WI38 (cell line): ENCODE measurements around the gene SLC49A4.

Experiments
- H3K4me3 ChIP-seq: 2 replicates; pipeline ENCODE4 v1.5.1; 2011; ENCODE audit warnings: low read depth, mild to moderate bottlenecking, control low read depth, low read length
- TF ChIP-seq, protein P1 (sequence below): IDR thresholded peaks from 2 replicates; pipeline ENCODE4 v1.5.1; 2012; ENCODE audit warnings: low read depth, mild to moderate bottlenecking, control low read depth, low read length

The SLC49A4 gene

DNA sequence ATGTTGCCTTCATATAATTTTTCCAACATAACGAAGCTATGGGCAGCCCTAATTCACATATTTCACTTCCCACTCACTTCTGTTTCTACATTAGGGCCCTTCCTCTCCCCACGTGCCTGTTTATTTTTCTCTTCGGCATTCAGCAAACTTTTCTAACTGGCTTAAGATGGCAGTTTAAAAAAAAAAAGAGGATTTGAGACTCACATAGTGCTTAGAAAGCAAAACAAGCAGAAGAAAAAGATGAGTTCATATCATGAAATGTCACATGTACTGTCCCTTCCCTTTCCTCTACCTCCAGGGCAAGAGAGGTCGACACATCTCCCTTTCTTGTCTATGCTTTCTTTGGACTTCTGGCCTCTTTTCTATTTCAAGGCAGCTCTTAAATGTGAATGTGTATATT, 30.6 kb downstream of the SLC49A4 start:
- no peak overlapping the region for H3K4me3 ChIP-seq
- TF ChIP-seq, protein P1, sequence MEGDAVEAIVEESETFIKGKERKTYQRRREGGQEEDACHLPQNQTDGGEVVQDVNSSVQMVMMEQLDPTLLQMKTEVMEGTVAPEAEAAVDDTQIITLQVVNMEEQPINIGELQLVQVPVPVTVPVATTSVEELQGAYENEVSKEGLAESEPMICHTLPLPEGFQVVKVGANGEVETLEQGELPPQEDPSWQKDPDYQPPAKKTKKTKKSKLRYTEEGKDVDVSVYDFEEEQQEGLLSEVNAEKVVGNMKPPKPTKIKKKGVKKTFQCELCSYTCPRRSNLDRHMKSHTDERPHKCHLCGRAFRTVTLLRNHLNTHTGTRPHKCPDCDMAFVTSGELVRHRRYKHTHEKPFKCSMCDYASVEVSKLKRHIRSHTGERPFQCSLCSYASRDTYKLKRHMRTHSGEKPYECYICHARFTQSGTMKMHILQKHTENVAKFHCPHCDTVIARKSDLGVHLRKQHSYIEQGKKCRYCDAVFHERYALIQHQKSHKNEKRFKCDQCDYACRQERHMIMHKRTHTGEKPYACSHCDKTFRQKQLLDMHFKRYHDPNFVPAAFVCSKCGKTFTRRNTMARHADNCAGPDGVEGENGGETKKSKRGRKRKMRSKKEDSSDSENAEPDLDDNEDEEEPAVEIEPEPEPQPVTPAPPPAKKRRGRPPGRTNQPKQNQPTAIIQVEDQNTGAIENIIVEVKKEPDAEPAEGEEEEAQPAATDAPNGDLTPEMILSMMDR = no peak

DNA sequence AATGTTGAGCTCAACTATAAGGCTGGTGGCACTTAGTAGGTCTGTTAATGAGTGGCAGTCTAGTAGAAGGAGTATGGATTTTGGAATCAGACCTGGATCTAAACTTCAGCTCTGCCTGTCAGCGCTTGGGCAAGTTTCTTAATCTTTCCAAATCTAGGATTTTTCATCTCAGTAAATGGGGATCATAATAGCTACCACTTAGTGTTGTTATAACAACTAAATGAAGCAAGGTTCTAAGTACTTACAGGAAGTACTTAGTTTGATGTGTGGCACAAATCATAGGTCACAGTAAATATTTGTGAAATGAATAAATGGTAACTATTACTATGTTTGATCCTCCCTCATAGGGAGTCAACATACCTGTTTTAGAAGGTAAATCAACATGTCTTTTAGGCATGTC, 31.4 kb downstream of the SLC49A4 start:
- TF ChIP-seq, protein P1 = no peak

DNA sequence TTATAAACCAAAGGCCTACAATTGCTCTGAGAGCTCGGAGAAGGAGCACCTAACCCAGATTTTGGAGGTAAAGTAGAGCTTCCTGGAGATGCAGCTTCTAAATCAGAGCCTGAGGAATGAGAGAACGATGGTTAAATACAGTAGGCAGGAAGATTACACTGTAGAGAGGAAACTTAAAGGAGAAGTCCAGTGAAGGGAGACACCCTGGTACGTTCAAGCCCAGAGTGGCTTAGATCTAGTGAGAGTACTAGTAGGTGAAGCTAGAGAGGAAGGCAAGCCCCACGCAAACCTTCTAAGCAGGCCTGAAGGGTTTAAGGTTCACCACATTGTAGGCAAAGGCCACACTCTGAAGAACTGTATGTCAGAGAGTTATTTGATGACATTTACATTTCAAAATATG, 33.4 kb downstream of the SLC49A4 start:
- TF ChIP-seq, protein P1 = no peak

More for the DNA sequence above, 31.4 kb downstream of the SLC49A4 start:
- no peak overlapping the region for H3K4me3 ChIP-seq

DNA sequence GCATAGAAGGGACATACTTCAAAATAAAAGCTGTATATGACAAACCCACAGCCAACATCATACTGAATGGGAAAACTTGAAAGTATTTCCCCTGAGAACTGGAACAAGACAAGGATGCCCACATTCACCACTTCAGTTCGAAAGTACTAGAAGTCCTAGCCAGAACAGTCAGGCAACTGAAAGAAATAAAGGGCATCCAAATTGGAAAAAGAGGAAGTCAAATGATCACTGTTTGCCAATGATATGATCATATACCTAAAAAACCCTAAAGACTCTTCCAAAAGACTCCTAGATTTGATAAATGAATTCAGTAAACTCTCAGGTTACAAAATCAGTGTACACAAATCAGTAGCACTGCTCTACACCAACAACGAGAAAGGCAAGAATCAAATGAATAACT, 40.7 kb downstream of the SLC49A4 start:
- no peak overlapping the region for H3K4me3 ChIP-seq
- TF ChIP-seq, protein P1 = no peak

More for the DNA sequence above, 33.4 kb downstream of the SLC49A4 start:
- H3K4me3 ChIP-seq = no peak overlapping the region

DNA sequence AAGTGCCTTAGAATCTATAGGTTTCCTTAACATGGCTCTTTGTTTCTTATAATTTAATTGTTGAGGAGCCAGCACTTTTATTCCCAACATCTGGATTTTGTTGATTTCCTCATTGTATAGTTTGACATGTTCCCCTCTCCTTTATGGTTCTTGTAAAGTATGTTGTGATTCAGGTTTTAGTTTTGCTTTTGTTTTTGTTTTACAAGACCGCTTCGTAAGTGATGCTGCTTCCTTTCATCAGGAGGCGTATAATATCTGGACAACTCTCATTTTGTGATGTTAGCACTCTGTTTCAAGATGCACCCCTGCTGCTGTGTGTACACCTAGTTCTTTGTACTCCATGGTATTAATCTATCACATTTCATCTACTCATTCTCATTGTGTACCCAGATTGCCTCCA, 48.7 kb downstream of the SLC49A4 start:
- H3K4me3 ChIP-seq = no peak overlapping the region
- TF ChIP-seq, protein P1 = no peak

DNA sequence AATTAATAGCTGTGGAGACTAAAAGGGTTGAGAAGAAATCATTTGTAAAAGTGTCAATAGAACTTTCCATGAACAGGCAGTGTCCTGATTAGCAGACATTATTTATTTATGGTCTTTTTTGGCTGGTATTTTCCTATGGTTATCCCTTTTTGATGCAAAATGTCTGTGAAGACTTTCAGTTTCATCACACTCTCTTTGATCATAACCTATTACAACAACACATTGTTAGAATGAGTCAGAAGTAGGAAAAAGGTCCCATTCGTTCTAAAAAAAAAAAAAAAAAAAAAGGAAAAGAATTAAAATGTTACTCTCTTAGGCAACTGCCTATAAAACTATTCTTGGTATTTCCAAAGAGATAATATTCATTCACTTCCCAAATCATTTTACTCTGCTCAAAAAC, 62.1 kb downstream of the SLC49A4 start:
- TF ChIP-seq, protein P1 = no peak
- H3K4me3 ChIP-seq = no peak overlapping the region

DNA sequence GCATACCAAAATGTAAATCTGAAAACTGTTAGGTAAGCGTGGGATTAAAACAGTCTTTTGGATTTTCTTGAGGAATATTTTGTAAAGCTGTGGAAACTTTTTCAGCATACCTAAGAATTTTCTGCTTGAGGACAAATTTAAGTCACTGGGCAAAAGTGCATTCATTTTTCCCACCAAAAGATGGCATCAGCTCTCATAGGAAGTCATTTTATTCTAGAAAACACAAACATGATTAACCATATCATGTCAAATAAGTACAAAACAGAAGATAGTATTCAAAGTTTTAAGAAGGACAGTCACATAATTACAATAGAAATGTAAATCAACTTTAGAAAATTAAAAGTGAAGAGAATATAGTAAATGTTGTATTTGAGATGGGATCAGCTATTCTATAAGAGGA, 63.5 kb downstream of the SLC49A4 start:
- no peak overlapping the region for H3K4me3 ChIP-seq
- TF ChIP-seq, protein P1 = 0 out of 2 replicates have a peak, but pooled peaks have one; percentile 6
